Right lobe of liver (tissue), 4 donors: ENCODE results near the gene TDRD12.

Source experiments
- CTCF ChIP-seq, 4 donors: fragments of 200-600 bp in 3 of 4; fragments of 450-650 bp in 1 of 4; IDR thresholded peaks; one replicate each; pipeline versions ENCODE4 v1.5.1 to v1.8.0; 2016 to 2022; ENCODE audit warnings: antibody characterized with exemption in 4 of 4, mild to moderate bottlenecking in 2 of 4
- POLR2A ChIP-seq: fragments of 450-650 bp; IDR thresholded peaks from one replicate; pipeline ENCODE4 v1.6.1; 2017; ENCODE audit warnings: antibody characterized with exemption, mild to moderate bottlenecking
- donor health status: DM: no; HTN: no; CAD: no.
- donor health status: DM: no; HTN: no; CAD: no.
- donor health status: DM: no; HTN: yes; CAD: no.

DNA sequence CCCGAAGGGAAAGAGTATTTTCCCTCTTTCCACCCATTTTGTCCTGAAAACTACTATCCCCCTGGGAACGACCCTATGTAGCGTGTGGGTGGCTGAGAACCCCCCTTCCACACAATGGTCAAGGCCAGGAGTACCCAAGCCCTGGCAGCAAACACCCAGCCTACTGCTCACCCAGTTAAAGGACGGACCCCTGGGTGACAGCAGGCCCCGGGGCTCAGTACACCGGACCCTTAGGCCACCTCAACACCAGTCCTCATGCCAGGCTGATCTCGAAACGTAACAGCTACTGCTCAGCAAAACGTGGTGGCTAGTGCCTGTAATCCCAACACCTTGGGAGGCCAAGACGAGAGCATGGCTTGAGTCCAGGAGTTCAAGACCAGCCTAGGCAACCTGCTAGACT lies 46.0 kb upstream of the TDRD12 start:
- no peak for TF ChIP-seq CTCF (IDR thresholded peaks at IDR 0.05)
- no peak for TF ChIP-seq POLR2A
